Measurements from ENCODE around the gene TBC1D5. TPM values are rescaled to one million over a fixed set of nuclear protein-coding genes. Genes with fewer than 3 reads are reported as not detected.

The TBC1D5 gene
- total RNA-seq, 1 experiment from 2014 or later = 33.9 TPM

DNA sequence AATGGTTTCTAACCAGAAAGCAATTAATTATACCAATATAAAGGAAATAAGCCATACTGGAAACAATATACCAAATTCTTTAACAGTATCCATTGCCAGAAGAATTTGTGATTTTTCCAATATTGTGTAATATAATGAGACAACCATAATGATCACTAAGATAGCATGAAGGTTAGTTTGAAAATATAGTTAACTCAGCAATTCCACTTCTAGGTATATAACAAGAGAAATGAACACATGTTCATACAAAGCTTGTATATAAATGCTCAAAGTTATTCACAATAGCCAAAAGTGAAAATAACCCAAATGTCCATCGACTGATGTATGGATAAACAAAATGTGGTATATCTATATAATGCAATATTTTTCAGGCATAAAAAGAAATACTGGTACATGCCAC is 369.1 kb downstream of the TBC1D5 start (continued):
- no peak for TF ChIP-seq POLR2A (IDR thresholded peaks at IDR 0.05; ENCODE audit: borderline replicate concordance, extremely low read depth, insufficient read depth, insufficient read length)
- TF ChIP-seq FOSL1 (IDR thresholded peaks at IDR 0.05; ENCODE audit: low read depth) = no peak
- TF ChIP-seq EGR1 (IDR thresholded peaks at IDR 0.05; ENCODE audit: low read depth) = no peak
- no peak for TF ChIP-seq SRF (IDR thresholded peaks at IDR 0.05; ENCODE audit: low read depth)

DNA sequence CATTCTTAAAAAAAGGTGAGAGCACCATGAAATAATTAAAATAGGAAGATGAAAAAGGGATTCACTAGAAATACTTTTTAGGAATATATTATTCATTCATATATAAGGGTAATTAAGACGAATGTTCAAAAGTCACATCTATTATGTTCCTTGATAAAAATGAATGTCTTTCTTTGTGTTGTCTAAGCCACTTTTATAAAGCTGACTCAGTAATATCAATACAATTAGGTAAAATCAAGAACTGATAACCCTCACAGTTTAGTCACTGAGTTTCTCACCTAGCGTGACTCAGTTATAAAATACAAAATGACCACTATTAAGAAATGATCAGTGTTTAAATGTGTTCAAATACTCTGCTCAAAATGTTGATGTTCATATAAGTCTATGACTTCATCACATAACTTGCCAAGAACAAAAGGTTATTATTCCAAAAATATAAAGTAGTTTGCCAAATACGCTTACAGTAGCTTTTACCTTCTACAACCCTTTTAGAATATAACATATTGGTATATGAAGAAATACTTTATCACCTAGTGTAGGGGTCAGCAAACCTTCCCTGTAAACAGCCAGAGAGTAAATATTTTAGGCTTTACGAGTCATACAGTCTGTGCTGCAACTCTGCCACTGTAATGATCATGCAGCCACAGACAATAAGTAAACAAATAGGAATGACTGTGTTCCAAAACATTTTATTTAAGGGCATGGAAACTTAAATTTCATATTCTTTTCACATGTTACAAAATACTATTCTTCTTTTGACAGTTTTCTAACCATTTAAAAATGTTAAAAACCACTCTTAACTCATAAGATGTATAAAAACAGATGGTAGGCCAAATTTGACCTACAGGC is 369.8 kb downstream of the TBC1D5 start:
- ChIA-PET RAD21 (ENCODE audit: low non-redundant PET in 1 of 2, low total read pairs in 2 of 2, uncharacterized antibody in 2 of 2, unreplicated experiment in 2 of 2) (no interaction called here), CTCF (no interaction called here), POLR2A (no interaction called here)
- TF ChIP-seq YY1 (IDR thresholded peaks at IDR 0.05; ENCODE audit: extremely low read depth, insufficient replicate concordance, low read depth, low read length) = no peak
- no peak for TF ChIP-seq SIN3A (IDR thresholded peaks at IDR 0.05; ENCODE audit: low read depth)
- TF ChIP-seq, protein P1, sequence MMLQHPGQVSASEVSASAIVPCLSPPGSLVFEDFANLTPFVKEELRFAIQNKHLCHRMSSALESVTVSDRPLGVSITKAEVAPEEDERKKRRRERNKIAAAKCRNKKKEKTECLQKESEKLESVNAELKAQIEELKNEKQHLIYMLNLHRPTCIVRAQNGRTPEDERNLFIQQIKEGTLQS (IDR thresholded peaks at IDR 0.05) = no peak
- TF ChIP-seq, protein P2, sequence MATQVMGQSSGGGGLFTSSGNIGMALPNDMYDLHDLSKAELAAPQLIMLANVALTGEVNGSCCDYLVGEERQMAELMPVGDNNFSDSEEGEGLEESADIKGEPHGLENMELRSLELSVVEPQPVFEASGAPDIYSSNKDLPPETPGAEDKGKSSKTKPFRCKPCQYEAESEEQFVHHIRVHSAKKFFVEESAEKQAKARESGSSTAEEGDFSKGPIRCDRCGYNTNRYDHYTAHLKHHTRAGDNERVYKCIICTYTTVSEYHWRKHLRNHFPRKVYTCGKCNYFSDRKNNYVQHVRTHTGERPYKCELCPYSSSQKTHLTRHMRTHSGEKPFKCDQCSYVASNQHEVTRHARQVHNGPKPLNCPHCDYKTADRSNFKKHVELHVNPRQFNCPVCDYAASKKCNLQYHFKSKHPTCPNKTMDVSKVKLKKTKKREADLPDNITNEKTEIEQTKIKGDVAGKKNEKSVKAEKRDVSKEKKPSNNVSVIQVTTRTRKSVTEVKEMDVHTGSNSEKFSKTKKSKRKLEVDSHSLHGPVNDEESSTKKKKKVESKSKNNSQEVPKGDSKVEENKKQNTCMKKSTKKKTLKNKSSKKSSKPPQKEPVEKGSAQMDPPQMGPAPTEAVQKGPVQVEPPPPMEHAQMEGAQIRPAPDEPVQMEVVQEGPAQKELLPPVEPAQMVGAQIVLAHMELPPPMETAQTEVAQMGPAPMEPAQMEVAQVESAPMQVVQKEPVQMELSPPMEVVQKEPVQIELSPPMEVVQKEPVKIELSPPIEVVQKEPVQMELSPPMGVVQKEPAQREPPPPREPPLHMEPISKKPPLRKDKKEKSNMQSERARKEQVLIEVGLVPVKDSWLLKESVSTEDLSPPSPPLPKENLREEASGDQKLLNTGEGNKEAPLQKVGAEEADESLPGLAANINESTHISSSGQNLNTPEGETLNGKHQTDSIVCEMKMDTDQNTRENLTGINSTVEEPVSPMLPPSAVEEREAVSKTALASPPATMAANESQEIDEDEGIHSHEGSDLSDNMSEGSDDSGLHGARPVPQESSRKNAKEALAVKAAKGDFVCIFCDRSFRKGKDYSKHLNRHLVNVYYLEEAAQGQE (IDR thresholded peaks at IDR 0.05; ENCODE audit: low read depth) = no peak
- no peak for TF ChIP-seq CEBPB (IDR thresholded peaks at IDR 0.05; ENCODE audit: low read depth)
- TF ChIP-seq EGR1 (IDR thresholded peaks at IDR 0.05; ENCODE audit: low read depth) = no peak
- no peak for TF ChIP-seq TCF7L2 (IDR thresholded peaks at IDR 0.05; ENCODE audit: borderline replicate concordance, extremely low read depth, insufficient read depth, insufficient read length)
- TF ChIP-seq SP1 (IDR thresholded peaks at IDR 0.05; ENCODE audit: low read depth) = no peak
- no peak for TF ChIP-seq POLR2A (IDR thresholded peaks at IDR 0.05; ENCODE audit: borderline replicate concordance, extremely low read depth, insufficient read depth, insufficient read length)
- no peak for TF ChIP-seq FOSL1 (IDR thresholded peaks at IDR 0.05; ENCODE audit: low read depth)
- no peak for TF ChIP-seq RAD21 (IDR thresholded peaks at IDR 0.05; ENCODE audit: low read depth)
- TF ChIP-seq SRF (IDR thresholded peaks at IDR 0.05; ENCODE audit: low read depth) = no peak
- no peak for TF ChIP-seq POLR2AphosphoS5 (IDR thresholded peaks at IDR 0.05; ENCODE audit: low read depth, low read length)
- H3K79me2 ChIP-seq (ENCODE audit: insufficient read depth, low read length) = no peaks in the 10 kb centered on the region
- H3K4me2 ChIP-seq (ENCODE audit: low read length) = no peak overlapping the region
- intact Hi-C loops (cut with micrococcal nuclease) = no loop called here
- no peaks in the 10 kb centered on the region for H4K20me1 ChIP-seq (ENCODE audit: insufficient read depth)
- H2AFZ ChIP-seq (ENCODE audit: low read depth, low read length, poor library complexity, severe bottlenecking) = no peak overlapping the region
- no peaks in the 10 kb centered on the region for H3K9me3 ChIP-seq (ENCODE audit: control insufficient read depth in 1 of 2, insufficient read depth in 1 of 2, low read depth in 1 of 2, low read length in 2 of 2)
- H3K36me3 ChIP-seq (ENCODE audit: control insufficient read depth in 1 of 2, insufficient read depth in 2 of 2, low read length in 2 of 2) = no peaks in the 10 kb centered on the region
- ATAC-seq (no peak), DNase-seq (ENCODE audit: low read depth, low spot score) (no peak)
- H3K9ac ChIP-seq (ENCODE audit: low read length) = no peak overlapping the region
- H3K4me3 ChIP-seq (replicated peaks in 1 of 2; ENCODE audit: low read depth in 1 of 2, low read length in 2 of 2) = no peak overlapping the region
- BruUV-seq (replicated peaks) = no TSS peak
- H3K27me3 ChIP-seq (ENCODE audit: insufficient read depth, low read length) = no peaks in the 10 kb centered on the region
- H3K4me1 ChIP-seq (ENCODE audit: control insufficient read depth in 1 of 2, insufficient read depth in 2 of 2, low read length in 2 of 2) = no peaks in the 10 kb centered on the region
- H3K27ac ChIP-seq (ENCODE audit: low read depth, low read length) = no peak overlapping the region
- no peaks in the 10 kb centered on the region for H3K9me2 ChIP-seq (ENCODE audit: insufficient read depth)

Data from HCT116 (cell line).